ENCODE measurements around the gene MT1H. TPM values are rescaled to one million over a fixed set of nuclear protein-coding genes. Genes with fewer than 3 reads are reported as not detected.

Gene MT1H
- total and polyA plus RNA-seq, 2 experiments from 2014 or later = not detected

GRCh38 chr16:56677474-56677873 is 7.9 kb downstream of the MT1H start:
- TF ChIP-seq EZH2phosphoT487 (IDR thresholded peaks at IDR 0.05; ENCODE audit: insufficient read depth, low read depth) = no peak
- DNase-seq = no peak
- Histone ChIP-seq H3K9ac (no peak overlapping the region), H4K20me1 (ENCODE audit: insufficient read depth) (no peaks in the 10 kb centered on the region), H3K4me2 (ENCODE audit: unreplicated experiment) (no peak overlapping the region), H2AFZ (no peak overlapping the region), H3K27ac (no peak overlapping the region), H3K9me3 (ENCODE audit: low read depth) (no peaks in the 10 kb centered on the region), H3K27me3 (replicated peaks; ENCODE audit: insufficient read depth) (no peaks in the 10 kb centered on the region), H3K36me3 (ENCODE audit: low read depth) (no peaks in the 10 kb centered on the region), H3K4me1 (ENCODE audit: insufficient read depth) (peaks cover 3% of the 10 kb centered on the region; the same call in 1 of the 2 replicates), H3F3A (ENCODE audit: insufficient read depth) (no peaks in the 10 kb centered on the region; the same call in 1 of the 2 replicates), H3K79me2 (ENCODE audit: insufficient read depth) (no peaks in the 10 kb centered on the region), H3K4me3 (no peak overlapping the region), H3K9me2 (ENCODE audit: insufficient read depth) (no peaks in the 10 kb centered on the region)
- WGBS, 2 experiments (ENCODE audit: low coverage in 1 of 2, low lambda C conversion rate in 2 of 2, missing lambda C conversion rate in 2 of 2) = 70 to 78% methylated on average over 3 of the region's 3 CpGs
- in situ Hi-C loops (cut with MboI) = no loop called here

GRCh38 chr16:56679078-56679730 is 9.6 kb downstream of the MT1H start:
- no peak for DNase-seq
- Histone ChIP-seq H3K9me3 (ENCODE audit: low read depth) (no peaks in the 10 kb centered on the region), H3K4me3 (no peak overlapping the region), H3K27ac (no peak overlapping the region), H3K4me2 (ENCODE audit: unreplicated experiment) (no peak overlapping the region), H3K27me3 (replicated peaks; ENCODE audit: insufficient read depth) (no peaks in the 10 kb centered on the region), H3K9me2 (ENCODE audit: insufficient read depth) (no peaks in the 10 kb centered on the region), H3K79me2 (ENCODE audit: insufficient read depth) (no peaks in the 10 kb centered on the region), H3K36me3 (ENCODE audit: low read depth) (no peaks in the 10 kb centered on the region), H3K9ac (no peak overlapping the region), H4K20me1 (ENCODE audit: insufficient read depth) (no peaks in the 10 kb centered on the region), H3K4me1 (ENCODE audit: insufficient read depth) (peaks cover 14% of the 10 kb centered on the region; the same call in 1 of the 2 replicates), H2AFZ (no peak overlapping the region), H3F3A (ENCODE audit: insufficient read depth) (no peaks in the 10 kb centered on the region; the same call in 1 of the 2 replicates)
- TF ChIP-seq EZH2phosphoT487 (IDR thresholded peaks at IDR 0.05; ENCODE audit: insufficient read depth, low read depth) = no peak
- TF ChIP-seq EZH2 (IDR thresholded peaks at IDR 0.05; ENCODE audit: insufficient read depth, poor library complexity, severe bottlenecking) = no peak
- WGBS, 2 experiments (ENCODE audit: low coverage in 1 of 2, low lambda C conversion rate in 2 of 2, missing lambda C conversion rate in 2 of 2) = 75 to 82% methylated on average over 3 of the region's 3 CpGs
- in situ Hi-C loops (cut with MboI) = no loop called here

GRCh38 chr16:56679818-56680217 is 10.2 kb downstream of the MT1H start:
- no peaks in the 10 kb centered on the region for H3K9me3 ChIP-seq (ENCODE audit: low read depth)
- no peak overlapping the region for H3K4me2 ChIP-seq (ENCODE audit: unreplicated experiment)
- H2AFZ ChIP-seq = no peak overlapping the region
- H4K20me1 ChIP-seq (ENCODE audit: insufficient read depth) = no peaks in the 10 kb centered on the region
- no peaks in the 10 kb centered on the region for H3K27me3 ChIP-seq (replicated peaks; ENCODE audit: insufficient read depth)
- 60 to 67% methylated on average over 6 of the region's 6 CpGs for WGBS, 2 experiments (ENCODE audit: low coverage in 1 of 2, low lambda C conversion rate in 2 of 2, missing lambda C conversion rate in 2 of 2)
- no peaks in the 10 kb centered on the region for H3K9me2 ChIP-seq (ENCODE audit: insufficient read depth)
- no peak overlapping the region for H3K27ac ChIP-seq
- no peaks in the 10 kb centered on the region for H3K79me2 ChIP-seq (ENCODE audit: insufficient read depth)
- H3K36me3 ChIP-seq (ENCODE audit: low read depth) = no peaks in the 10 kb centered on the region
- in situ Hi-C loops (cut with MboI) = no loop called here
- H3F3A ChIP-seq (ENCODE audit: insufficient read depth) = no peaks in the 10 kb centered on the region; the same call in 1 of the 2 replicates
- H3K4me1 ChIP-seq (ENCODE audit: insufficient read depth) = peaks cover 14% of the 10 kb centered on the region; the same call in 1 of the 2 replicates
- no peak for TF ChIP-seq EZH2 (IDR thresholded peaks at IDR 0.05; ENCODE audit: insufficient read depth, poor library complexity, severe bottlenecking)
- TF ChIP-seq EZH2phosphoT487 (IDR thresholded peaks at IDR 0.05; ENCODE audit: insufficient read depth, low read depth) = no peak
- no peak overlapping the region for H3K9ac ChIP-seq
- H3K4me3 ChIP-seq = no peak overlapping the region
- DNase-seq = peak; percentile 17

- in situ Hi-C loops (cut with MboI) = no loop called here
- H3K27me3 ChIP-seq (replicated peaks; ENCODE audit: insufficient read depth) = no peaks in the 10 kb centered on the region
- TF ChIP-seq EZH2 (IDR thresholded peaks at IDR 0.05; ENCODE audit: insufficient read depth, poor library complexity, severe bottlenecking) = no peak
- TF ChIP-seq EZH2phosphoT487 (IDR thresholded peaks at IDR 0.05; ENCODE audit: insufficient read depth, low read depth) = no peak
- H3K36me3 ChIP-seq (ENCODE audit: low read depth) = no peaks in the 10 kb centered on the region
- peaks cover 14% of the 10 kb centered on the region; the same call in 1 of the 2 replicates for H3K4me1 ChIP-seq (ENCODE audit: insufficient read depth)
- H3K9ac ChIP-seq = peak within 1 kb of the TSS; percentile 76
- no peaks in the 10 kb centered on the region for H4K20me1 ChIP-seq (ENCODE audit: insufficient read depth)
- no peaks in the 10 kb centered on the region; the same call in 1 of the 2 replicates for H3F3A ChIP-seq (ENCODE audit: insufficient read depth)
- no peaks in the 10 kb centered on the region for H3K9me2 ChIP-seq (ENCODE audit: insufficient read depth)
- H3K9me3 ChIP-seq (ENCODE audit: low read depth) = no peaks in the 10 kb centered on the region
- peak within 1 kb of the TSS; percentile 80 for H3K4me2 ChIP-seq (ENCODE audit: unreplicated experiment)
- peak within 1 kb of the TSS; percentile 78 for H2AFZ ChIP-seq
- no peaks in the 10 kb centered on the region for H3K79me2 ChIP-seq (ENCODE audit: insufficient read depth)
- peak; percentile 97 for DNase-seq
- peak within 1 kb of the TSS; percentile 79 for H3K4me3 ChIP-seq
- H3K27ac ChIP-seq = peak within 1 kb of the TSS; percentile 31; the same call in 1 of the 2 replicates
- 1 to 2% methylated on average over 42 to 49 of the region's 49 CpGs for WGBS, 2 experiments (ENCODE audit: low coverage in 1 of 2, low lambda C conversion rate in 2 of 2, missing lambda C conversion rate in 2 of 2)
Observed at GRCh38 chr16:56681939-56682702, 12.5 kb downstream of the MT1H start, which contains the start of gene MT1X. Gene MT1X, plus strand, starts transcription at chr16:56682470. Its CDS starts 71 bp downstream, at chr16:56682541.
